ENCODE data around the gene STX2.

The STX2 gene

DNA sequence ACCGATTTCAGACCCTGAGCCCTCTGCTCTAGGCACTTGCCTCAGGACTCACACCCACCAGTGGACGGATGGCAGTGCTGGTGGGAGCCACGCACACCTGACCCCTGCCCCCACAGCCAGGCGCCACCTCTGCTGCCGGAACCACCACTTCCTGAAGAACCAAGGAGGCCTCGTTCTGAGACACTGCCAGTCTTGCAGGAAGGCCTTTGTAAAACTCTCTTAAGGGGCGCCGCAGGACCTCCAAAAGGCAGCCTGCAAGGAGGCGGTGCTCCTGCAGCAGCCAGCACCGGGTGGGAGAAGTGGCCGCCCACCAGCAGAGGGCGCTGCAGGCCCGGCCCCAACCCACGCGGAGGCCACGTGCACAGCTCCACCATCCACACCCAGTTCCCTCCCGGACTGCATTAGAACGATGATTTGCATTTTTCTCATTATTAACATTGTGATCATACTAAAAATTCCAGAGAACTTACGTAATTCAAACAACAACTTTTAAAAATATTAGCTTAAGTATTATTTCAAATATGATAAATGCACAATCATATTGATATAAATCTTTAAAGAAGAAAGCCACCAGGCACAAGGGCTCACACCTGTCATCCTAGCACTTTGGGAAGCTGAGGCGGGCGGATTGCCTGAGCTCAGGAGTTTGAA, 12.8 kb downstream of the STX2 start:
- no peaks in the 10 kb centered on the region for H3K9me3 Mint-ChIP-seq
- H3K27me3 Mint-ChIP-seq (ENCODE audit: low read depth): no peaks in the 10 kb centered on the region
- H3K36me3 Mint-ChIP-seq (ENCODE audit: low read depth): peaks cover 17% of the 10 kb centered on the region
- no peak overlapping the region for H3K4me3 Mint-ChIP-seq
- H3K4me1 Mint-ChIP-seq: peaks cover 18% of the 10 kb centered on the region
- no peak overlapping the region for H3K27ac Mint-ChIP-seq
- TF ChIP-seq, protein P1, sequence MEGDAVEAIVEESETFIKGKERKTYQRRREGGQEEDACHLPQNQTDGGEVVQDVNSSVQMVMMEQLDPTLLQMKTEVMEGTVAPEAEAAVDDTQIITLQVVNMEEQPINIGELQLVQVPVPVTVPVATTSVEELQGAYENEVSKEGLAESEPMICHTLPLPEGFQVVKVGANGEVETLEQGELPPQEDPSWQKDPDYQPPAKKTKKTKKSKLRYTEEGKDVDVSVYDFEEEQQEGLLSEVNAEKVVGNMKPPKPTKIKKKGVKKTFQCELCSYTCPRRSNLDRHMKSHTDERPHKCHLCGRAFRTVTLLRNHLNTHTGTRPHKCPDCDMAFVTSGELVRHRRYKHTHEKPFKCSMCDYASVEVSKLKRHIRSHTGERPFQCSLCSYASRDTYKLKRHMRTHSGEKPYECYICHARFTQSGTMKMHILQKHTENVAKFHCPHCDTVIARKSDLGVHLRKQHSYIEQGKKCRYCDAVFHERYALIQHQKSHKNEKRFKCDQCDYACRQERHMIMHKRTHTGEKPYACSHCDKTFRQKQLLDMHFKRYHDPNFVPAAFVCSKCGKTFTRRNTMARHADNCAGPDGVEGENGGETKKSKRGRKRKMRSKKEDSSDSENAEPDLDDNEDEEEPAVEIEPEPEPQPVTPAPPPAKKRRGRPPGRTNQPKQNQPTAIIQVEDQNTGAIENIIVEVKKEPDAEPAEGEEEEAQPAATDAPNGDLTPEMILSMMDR (IDR thresholded peaks at IDR 0.05; ENCODE audit: unreplicated experiment in 3 of 3): peak; percentile 34 to 50 (median 35)

DNA sequence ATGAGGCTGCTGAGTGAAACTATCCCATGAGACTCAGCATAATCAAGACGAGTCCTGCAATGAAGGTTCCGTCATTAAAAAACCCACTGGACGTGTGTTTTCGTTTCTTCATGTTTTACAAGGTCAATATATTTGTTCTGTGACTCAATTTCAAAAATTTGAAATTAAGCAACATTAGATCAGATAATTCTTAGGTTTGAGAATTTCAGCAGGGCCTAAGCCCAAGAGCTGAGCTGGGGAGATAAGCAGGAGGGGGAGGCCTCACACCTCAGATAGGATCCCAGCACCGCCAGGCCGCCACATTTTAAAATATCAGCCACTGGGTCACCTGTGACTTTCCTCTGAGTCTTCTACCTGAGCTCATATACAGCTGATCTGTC, 13.3 kb downstream of the STX2 start:
- no peaks in the 10 kb centered on the region for H3K9me3 Mint-ChIP-seq
- TF ChIP-seq, protein P1 (IDR thresholded peaks at IDR 0.05; ENCODE audit: unreplicated experiment in 3 of 3): no peak
- peaks cover 18% of the 10 kb centered on the region for H3K4me1 Mint-ChIP-seq
- H3K27me3 Mint-ChIP-seq (ENCODE audit: low read depth): no peaks in the 10 kb centered on the region
- H3K27ac Mint-ChIP-seq: no peak overlapping the region
- peaks cover 22% of the 10 kb centered on the region for H3K36me3 Mint-ChIP-seq (ENCODE audit: low read depth)
- no peak overlapping the region for H3K4me3 Mint-ChIP-seq

DNA sequence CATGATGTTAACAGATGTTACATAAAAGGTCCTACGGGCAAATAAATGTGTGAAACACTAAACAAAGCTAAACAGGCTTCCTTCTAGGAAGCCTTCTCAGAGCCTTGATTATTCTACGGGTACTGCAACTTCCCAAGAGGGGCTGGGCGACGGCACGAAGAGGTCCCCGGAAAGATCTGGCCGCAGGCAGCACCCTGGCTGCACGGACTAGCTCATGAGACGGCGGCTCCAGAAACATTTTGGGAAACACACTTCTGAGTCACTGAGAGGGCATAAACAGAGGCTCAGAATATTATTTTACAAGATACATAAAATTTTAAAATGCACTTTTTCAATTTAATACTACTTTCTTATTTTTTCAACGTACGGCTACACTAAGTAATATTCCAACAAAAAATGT, 19.4 kb downstream of the STX2 start:
- no peaks in the 10 kb centered on the region for H3K27me3 Mint-ChIP-seq (ENCODE audit: low read depth)
- no peaks in the 10 kb centered on the region for H3K9me3 Mint-ChIP-seq
- H3K4me3 Mint-ChIP-seq: no peak overlapping the region
- H3K4me1 Mint-ChIP-seq: peaks cover 10% of the 10 kb centered on the region
- H3K36me3 Mint-ChIP-seq (ENCODE audit: low read depth): peaks cover 36% of the 10 kb centered on the region
- TF ChIP-seq, protein P1 (IDR thresholded peaks at IDR 0.05; ENCODE audit: unreplicated experiment in 3 of 3): no peak
- no peak overlapping the region for H3K27ac Mint-ChIP-seq

DNA sequence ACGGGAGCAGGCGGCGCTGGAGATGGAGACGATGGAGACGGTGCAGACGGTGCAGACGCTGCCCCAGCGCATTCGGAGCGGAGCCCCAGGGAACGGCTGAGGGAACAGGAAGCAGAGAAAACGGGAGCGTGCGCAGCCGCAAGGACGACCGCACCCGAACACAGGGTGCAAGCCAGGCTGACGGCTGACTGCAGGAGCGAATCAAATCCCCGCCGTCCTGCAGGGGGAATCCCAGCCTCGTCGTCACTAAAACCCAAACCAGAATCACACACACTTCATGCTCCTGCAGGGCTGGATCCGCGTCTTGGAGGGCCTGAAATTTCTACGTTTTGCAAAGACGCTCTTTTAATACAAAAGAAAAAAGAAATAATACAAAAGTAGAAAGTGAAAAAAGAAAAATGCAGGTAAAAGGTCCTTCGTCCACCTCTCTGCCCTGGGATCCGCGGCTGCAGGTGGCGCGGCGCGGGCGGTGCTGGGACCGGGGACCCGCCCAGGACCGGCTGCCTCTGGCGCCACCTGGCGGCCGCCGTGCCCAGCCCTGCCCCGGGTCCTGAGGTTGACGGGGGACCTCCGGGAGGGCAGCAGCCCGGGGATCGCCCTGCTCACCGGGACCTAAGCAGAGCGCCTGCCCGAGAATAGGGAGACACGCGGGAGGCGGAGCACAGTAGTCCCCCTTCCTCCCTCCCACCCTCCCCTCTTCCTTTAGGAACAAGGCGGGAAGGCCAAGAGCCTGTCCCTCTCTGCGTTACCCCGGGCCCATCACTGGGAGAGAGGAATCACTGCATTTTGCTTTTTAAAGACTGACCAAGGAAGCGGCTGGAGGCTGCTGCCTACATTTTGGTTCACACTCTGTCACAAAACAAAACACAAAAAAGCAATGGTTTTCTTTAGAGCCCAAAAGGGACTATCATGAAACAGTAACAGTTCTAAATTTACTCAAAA, 20.1 kb downstream of the STX2 start:
- H3K9me3 Mint-ChIP-seq: no peaks in the 10 kb centered on the region
- H3K27me3 Mint-ChIP-seq (ENCODE audit: low read depth): no peaks in the 10 kb centered on the region
- H3K4me1 Mint-ChIP-seq: peaks cover 10% of the 10 kb centered on the region
- TF ChIP-seq, protein P1 (IDR thresholded peaks at IDR 0.05; ENCODE audit: unreplicated experiment in 3 of 3): peak; percentile 84 to 95 (median 88)
- H3K27ac Mint-ChIP-seq: no peak overlapping the region
- H3K36me3 Mint-ChIP-seq (ENCODE audit: low read depth): peaks cover 39% of the 10 kb centered on the region
- peak overlapping the region in 2 of 3 experiments; percentile 41 to 53 for H3K4me3 Mint-ChIP-seq

DNA sequence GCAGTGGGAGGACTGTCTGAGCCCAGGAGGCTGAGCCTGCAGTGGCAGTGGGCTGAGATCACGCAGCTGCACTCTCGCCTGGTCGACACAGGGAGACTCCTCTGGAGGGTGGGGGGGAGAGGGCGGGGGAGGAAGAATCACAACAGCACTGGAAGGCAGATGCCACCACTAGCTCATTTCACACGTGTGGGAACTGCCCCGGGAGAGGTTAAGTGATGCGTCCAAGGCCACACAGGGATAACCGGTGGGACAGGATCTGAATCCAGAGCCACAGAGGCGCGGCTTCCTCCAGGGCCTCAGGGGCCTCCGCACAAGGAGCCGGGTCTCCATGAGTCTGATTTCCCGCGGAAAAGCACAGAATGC, 20.8 kb downstream of the STX2 start:
- peaks cover 33% of the 10 kb centered on the region for H3K36me3 Mint-ChIP-seq (ENCODE audit: low read depth)
- no peak overlapping the region for H3K27ac Mint-ChIP-seq
- peaks cover 10% of the 10 kb centered on the region for H3K4me1 Mint-ChIP-seq
- H3K9me3 Mint-ChIP-seq: no peaks in the 10 kb centered on the region
- H3K4me3 Mint-ChIP-seq: peak overlapping the region in 2 of 3 experiments; percentile 41 to 53
- TF ChIP-seq, protein P1 (IDR thresholded peaks at IDR 0.05; ENCODE audit: unreplicated experiment in 3 of 3): no peak
- H3K27me3 Mint-ChIP-seq (ENCODE audit: low read depth): no peaks in the 10 kb centered on the region
